Measurements from ENCODE around the gene CAMK2B.

CAMK2B gene

DNA sequence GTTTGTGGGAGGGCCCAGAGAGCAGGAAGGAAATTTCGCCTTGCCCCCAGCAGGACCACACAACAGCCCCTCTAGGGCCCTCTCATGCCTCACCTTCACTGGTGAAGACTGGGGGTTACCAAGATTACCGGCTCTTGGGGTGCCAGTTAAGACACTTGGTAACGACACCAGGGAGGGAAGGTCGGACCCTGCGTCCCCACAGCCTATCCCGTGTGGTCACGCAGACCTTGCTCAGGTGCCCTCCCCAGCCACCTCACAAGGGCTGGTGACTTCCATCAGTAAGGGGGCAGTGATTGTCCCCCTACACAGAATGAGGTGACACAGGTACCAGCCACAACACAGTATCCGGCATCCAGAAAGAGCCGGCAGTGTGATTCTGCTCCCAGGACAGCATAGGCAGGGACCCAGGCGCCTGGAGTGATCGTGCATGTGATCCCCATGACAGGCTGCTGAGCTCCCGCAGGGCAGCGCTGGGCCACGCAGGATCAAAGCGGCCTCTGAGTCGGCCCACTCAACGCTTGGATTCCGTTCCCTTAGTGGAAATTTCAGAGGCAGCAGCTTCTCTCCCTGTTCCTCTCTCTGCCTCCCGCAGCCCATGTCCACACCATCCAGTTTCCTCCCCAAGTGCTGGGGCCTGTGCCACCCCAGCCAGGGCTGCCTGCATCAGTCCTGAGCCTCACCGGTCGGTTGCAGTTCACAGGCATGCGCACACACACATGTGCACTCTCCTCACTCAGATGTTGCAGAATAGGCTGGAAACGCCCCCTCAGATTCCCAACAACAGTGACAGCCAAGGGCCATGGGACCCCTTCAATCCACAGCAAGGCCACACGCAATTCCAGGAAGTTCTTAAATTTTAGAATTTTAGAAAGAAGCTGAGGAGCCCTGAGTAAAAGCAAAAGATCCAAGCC is 35.8 kb downstream of the CAMK2B start:
- H3K9me3 Mint-ChIP-seq, result no peaks in the 10 kb centered on the region
- peaks cover 26% of the 10 kb centered on the region for H3K4me1 Mint-ChIP-seq
- H3K4me3 Mint-ChIP-seq, result peak overlapping the region; percentile 2 to 51 (median 39)
- TF ChIP-seq, protein P1, sequence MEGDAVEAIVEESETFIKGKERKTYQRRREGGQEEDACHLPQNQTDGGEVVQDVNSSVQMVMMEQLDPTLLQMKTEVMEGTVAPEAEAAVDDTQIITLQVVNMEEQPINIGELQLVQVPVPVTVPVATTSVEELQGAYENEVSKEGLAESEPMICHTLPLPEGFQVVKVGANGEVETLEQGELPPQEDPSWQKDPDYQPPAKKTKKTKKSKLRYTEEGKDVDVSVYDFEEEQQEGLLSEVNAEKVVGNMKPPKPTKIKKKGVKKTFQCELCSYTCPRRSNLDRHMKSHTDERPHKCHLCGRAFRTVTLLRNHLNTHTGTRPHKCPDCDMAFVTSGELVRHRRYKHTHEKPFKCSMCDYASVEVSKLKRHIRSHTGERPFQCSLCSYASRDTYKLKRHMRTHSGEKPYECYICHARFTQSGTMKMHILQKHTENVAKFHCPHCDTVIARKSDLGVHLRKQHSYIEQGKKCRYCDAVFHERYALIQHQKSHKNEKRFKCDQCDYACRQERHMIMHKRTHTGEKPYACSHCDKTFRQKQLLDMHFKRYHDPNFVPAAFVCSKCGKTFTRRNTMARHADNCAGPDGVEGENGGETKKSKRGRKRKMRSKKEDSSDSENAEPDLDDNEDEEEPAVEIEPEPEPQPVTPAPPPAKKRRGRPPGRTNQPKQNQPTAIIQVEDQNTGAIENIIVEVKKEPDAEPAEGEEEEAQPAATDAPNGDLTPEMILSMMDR (IDR thresholded peaks at IDR 0.05; ENCODE audit: unreplicated experiment in 3 of 3), result no peak
- no peaks in the 10 kb centered on the region for H3K36me3 Mint-ChIP-seq (ENCODE audit: low read depth)
- peak overlapping the region; percentile 88 to 94 (median 91) for H3K27ac Mint-ChIP-seq
- H3K27me3 Mint-ChIP-seq (ENCODE audit: low read depth), result peaks cover 26% of the 10 kb centered on the region

DNA sequence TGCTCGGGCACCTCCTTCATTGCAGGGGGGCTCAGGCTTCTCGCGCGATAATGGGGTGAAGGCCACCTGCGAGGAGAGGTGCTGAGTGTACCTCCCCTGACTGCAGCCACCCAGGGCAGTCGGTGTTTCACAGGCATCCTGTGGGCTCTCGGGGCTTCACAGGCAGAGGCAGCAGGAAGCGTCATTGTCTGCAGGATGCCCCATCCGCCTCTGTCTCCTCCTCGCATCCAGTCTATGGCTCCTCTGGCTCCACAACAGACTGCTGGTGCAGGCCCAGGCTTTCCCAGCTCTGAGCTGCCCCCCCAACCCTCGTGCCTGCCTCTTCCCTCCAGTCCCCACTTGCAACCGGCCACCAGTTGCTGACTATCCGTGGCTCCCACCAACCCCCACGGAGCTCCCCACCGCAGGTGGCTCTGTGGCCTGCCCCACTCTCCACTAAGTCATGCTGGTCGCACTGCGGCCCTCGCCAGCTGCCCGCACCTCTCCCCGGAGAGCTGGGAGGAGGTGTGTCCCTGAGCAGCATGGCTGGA is 36.5 kb downstream of the CAMK2B start:
- H3K9me3 Mint-ChIP-seq, result no peaks in the 10 kb centered on the region
- H3K4me1 Mint-ChIP-seq, result peaks cover 26% of the 10 kb centered on the region
- no peaks in the 10 kb centered on the region for H3K36me3 Mint-ChIP-seq (ENCODE audit: low read depth)
- peaks cover 21% of the 10 kb centered on the region for H3K27me3 Mint-ChIP-seq (ENCODE audit: low read depth)
- H3K4me3 Mint-ChIP-seq, result no peak overlapping the region
- TF ChIP-seq, protein P1 (IDR thresholded peaks at IDR 0.05; ENCODE audit: unreplicated experiment in 3 of 3), result no peak
- H3K27ac Mint-ChIP-seq, result no peak overlapping the region

DNA sequence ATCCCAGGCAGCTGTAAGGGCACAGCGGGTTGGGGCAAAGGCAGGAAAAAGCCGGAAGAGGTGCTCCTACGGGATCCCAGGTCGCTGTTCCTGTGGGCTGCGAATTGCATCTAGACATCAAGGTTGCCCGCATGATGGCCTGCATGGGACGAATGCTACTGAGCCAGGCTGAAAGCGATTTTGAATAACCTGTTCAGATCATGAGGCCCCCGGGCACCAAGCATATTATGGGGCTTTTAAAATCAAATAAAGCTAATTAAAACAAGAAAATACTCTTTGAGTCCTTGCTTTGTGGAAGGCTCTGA is 37.1 kb downstream of the CAMK2B start:
- Mint-ChIP-seq H3K27me3 (ENCODE audit: low read depth) (peaks cover 16% of the 10 kb centered on the region), H3K27ac (peak overlapping the region in 1 of 3 experiments; percentile 22), H3K4me1 (peaks cover 26% of the 10 kb centered on the region), H3K9me3 (no peaks in the 10 kb centered on the region), H3K36me3 (ENCODE audit: low read depth) (no peaks in the 10 kb centered on the region), H3K4me3 (no peak overlapping the region)
- TF ChIP-seq, protein P1 (IDR thresholded peaks at IDR 0.05; ENCODE audit: unreplicated experiment in 3 of 3), result no peak

DNA sequence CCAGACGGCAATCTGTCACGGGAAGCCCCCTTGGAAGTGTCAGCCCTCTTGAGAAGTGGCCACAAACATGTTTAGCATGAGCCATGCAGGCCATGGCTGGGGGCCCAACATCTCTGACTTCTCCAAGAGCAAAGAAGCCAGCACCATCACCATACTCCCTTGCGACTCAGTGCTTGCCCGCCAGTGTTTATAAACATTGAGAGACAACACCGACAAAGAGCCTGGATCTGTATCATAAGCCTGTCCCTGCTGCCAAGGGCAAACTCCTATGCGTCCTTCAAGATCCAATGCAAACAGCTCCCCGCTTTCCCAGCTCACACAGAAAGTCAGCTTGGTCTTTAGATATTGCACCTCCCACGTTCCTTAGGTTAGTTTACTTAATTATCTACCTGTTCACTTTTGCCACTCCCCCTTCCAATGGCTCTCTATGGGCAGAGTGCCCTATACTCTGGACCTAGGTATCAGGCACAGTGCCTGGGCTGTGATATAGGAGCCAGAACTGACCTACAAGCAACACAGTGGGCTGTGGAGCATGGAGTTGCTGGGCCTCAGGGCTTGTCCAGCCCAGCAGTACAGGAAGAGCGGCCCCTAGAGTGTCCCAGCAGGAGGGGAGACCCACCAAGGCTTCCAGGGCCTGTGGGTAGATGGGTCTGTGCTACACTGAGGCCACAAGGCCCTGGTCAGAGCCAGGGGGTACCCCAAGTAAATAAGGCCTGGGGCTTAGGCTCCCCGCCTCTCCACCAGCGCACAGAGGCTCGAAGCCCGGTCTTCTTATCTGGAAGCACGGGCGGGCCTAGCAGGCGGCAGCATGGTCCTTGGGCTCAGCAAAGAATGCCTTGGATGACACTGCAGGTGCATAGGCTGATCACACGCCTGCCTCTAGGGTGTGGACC is 37.7 kb downstream of the CAMK2B start:
- H3K4me1 Mint-ChIP-seq, result peaks cover 22% of the 10 kb centered on the region
- TF ChIP-seq, protein P1 (IDR thresholded peaks at IDR 0.05; ENCODE audit: unreplicated experiment in 3 of 3), result no peak
- H3K27ac Mint-ChIP-seq, result peak overlapping the region in 1 of 3 experiments; percentile 38
- H3K27me3 Mint-ChIP-seq (ENCODE audit: low read depth), result peaks cover 13% of the 10 kb centered on the region
- no peaks in the 10 kb centered on the region for H3K9me3 Mint-ChIP-seq
- H3K4me3 Mint-ChIP-seq, result no peak overlapping the region
- no peaks in the 10 kb centered on the region for H3K36me3 Mint-ChIP-seq (ENCODE audit: low read depth)

DNA sequence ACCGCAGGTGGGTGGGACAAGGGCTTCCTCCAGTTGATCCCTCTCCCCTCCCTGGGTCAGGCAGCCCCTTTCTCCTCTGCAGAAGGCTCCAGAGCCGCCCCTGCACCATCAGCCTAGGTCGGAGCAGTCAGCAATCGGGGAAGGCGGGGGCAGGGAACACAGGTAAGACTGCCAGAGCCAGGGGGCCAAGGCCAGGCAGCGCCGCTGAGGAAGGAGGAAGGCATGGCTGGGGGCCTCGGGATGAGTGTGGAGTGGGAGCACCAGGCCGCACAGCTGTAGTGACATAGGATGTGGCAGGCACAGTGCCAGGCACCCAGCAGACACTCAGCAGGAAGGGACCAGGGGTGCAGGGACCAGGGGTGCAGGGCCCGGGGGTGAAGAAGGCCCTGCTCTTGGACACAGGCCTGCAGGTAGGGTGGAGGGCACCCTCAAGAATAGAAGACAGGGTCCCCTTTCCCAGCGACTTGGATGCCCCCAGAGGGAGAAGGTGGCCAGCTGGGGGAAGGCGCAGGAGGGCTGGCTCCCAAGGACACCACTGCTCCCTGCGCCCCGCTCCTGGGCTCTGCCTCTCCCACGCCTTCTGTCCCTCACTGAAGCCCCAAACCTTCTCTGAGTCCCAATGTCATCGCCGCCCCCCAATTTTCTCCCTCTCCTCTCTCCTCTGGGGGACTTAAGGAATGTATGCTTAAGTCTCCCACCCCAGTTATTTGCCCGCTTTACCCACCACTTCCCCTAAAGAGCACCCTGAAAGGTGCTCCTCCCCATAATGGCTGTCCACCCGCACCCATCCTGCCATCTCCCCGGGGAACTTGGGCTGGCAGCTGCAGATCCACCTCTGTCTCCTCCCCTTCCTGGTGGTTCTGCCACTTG is 38.5 kb downstream of the CAMK2B start:
- Mint-ChIP-seq H3K36me3 (ENCODE audit: low read depth) (no peaks in the 10 kb centered on the region), H3K9me3 (no peaks in the 10 kb centered on the region), H3K4me3 (no peak overlapping the region), H3K27me3 (ENCODE audit: low read depth) (peaks cover 8% of the 10 kb centered on the region), H3K4me1 (peaks cover 22% of the 10 kb centered on the region), H3K27ac (no peak overlapping the region)
- TF ChIP-seq, protein P1 (IDR thresholded peaks at IDR 0.05; ENCODE audit: unreplicated experiment in 3 of 3), result no peak
